ENCODE measurements around the gene GJC1.
"Not testable (repeated sequence)": the region's sequence is repeated elsewhere in the genome, so short reads cannot be mapped to it uniquely, and the experiment has no call there.

GJC1 gene

DNA sequence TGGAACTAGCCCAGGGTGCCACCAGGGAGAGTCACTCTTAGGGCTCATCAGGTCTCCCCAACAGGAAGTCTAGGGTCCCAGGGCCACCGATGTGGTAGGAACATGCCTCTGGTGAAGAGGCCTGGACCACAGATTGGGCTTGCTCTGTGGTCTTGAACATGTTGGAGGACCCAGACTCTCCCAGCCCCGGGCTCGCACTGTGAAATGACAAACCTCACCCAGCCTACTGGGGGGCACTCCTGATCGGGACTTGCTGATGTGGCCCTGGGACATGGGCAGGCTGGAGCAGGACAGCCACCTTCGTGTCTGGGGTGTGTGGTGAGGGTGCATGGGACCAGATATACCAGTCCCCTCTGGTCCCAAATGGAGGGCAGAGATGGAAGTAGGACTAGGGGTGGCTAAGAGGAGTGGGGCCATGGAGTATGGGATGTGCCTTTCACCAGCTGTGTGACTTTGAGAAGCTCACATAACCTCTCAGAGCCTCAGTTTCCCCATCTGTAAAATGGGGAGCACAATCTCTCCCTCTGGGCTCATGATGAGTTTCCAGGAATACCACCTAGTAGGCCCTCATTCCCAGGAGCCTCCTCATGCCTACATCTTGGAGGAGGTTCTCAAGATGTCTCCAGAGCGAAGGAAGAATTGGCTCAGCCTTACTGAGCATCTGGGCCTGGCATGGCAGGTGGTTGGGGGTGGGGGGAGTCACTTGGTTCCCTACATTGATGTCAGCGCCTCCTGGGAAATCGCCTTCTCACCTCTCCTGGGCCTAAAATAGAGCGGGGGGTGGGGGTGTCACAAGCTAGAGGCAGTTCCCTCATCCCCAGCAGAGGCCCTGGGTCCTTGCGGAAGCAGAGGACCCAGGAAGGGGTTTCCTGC is 72.8 kb downstream of the GJC1 start:
- TF ChIP-seq CTCF (IDR thresholded peaks at IDR 0.05; ENCODE audit: low read depth, low read length, missing control alignments) = no peak
- DNase-seq (ENCODE audit: low read depth) = no peak
- H3K4me3 ChIP-seq (ENCODE audit: low read depth, low read length) = no peak overlapping the region

DNA sequence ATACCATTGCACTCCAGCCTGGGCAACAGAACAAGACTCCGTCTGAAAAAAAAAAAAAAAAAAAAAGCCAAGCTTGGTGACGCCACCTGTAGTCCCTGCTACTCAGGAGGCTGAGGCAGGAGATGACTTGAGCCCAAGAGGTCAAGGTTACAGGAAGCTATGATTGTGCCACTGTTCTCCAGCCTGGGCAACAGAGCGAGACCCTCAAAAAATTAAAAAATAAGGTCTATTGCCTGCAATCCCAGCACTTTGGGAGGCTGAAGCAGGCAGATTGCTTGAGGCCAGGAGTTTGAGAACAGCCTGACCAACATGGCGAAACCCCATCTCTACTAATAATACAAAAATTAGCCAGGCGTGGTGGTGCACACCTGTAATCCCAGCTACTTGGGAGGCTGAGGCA is 74.9 kb downstream of the GJC1 start:
- not testable (repeated sequence) for H3K4me3 ChIP-seq (ENCODE audit: low read depth, low read length); DNase-seq (ENCODE audit: low read depth)

DNA sequence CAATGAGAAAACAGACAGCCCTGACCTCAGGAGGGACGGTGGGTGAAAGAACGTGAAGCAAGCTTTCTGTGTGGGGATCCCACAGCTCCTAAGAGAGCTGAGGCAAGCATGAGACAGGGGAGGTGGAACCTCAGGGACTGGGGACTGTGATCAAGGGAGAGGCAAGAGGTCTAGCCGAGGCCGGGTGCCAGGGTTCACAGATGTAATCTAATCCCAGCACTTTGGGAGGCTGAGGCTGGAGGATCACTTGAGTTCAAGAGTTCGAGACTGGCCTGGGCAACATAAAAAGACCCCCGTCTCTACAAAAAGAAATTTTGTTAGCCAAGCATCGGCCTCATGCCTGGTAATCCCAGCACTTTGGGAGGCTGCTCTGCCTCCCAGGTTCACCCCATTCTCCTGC is 75.8 kb downstream of the GJC1 start:
- DNase-seq (ENCODE audit: low read depth) = no peak
- H3K4me3 ChIP-seq (ENCODE audit: low read depth, low read length) = no peak overlapping the region

DNA sequence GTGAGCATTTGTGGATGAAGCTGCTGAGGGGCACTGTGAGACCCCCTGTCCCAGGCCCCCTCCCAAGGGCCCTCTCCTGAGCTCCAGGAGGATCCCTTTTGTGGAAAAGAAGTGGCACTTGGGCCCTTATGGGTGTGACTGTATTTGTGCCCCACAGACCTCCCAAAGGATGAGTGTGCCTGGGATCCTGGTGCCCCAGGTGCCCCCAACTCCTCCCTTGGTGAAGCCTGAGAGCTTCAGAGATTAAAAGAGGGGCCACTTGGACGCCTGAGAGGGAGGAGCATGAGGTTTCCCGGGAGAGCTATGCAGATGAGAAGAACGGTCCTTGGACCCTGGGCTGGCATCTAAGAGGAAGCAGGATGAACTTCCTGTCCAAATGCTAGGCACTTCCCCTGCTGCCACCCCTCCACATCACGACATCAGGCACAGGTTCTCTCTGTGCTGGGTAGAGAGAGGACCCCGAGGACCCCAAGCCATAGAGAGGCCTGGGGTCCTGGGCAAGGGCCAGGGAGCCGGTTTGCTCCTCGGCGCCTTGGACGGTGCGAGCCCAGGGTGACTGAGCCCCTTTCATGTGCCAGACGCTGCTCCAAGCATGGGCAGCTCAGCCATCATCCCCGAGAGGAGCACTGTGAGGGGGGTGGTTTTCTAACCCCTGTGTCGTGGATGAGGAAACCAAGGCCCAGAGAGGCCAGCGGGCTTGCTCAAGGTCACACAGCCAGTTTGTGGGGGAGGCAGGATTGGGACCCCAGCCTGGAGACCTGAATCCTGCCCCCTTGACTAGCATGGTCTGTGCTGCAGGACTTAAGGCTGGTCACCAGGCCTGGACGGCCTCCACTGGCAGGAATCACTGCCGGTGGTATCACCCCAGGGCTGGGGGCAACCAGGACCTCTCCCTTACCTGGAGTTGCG is 76.9 kb downstream of the GJC1 start:
- no peak for TF ChIP-seq CTCF (IDR thresholded peaks at IDR 0.05; ENCODE audit: low read depth, low read length, missing control alignments)
- no peak overlapping the region for H3K4me3 ChIP-seq (ENCODE audit: low read depth, low read length)
- no peak for DNase-seq (ENCODE audit: low read depth)

More for the DNA sequence above, 75.8 kb downstream of the GJC1 start:
- TF ChIP-seq CTCF (IDR thresholded peaks at IDR 0.05; ENCODE audit: low read depth, low read length, missing control alignments) = no peak

DNA sequence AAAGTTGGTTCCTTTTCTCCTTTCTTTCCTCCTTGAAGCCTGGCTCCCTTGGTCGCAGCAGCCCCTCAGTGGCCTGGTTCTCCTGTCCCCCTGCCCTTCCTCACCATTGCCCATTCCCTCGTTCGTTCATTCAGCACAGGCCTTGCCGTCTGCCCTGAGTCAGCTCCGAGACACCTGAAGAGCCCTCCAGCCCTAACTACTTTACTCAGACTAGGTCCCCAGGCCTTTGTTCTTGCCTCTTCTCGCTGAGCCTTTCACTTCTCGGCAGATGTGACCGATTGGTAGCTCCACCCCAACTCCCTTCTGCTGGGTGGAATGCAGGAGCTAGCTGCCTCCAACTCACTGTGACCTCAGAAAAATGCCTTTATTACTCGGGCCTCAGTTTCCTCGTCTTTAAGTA is 78.3 kb downstream of the GJC1 start:
- DNase-seq (ENCODE audit: low read depth) = no peak
- no peak for TF ChIP-seq CTCF (IDR thresholded peaks at IDR 0.05; ENCODE audit: low read depth, low read length, missing control alignments)
- no peak overlapping the region for H3K4me3 ChIP-seq (ENCODE audit: low read depth, low read length)

- no peak for TF ChIP-seq CTCF (IDR thresholded peaks at IDR 0.05; ENCODE audit: low read depth, low read length, missing control alignments)
- no peak for DNase-seq (ENCODE audit: low read depth)
- no peak overlapping the region for H3K4me3 ChIP-seq (ENCODE audit: low read depth, low read length)
Observed at GRCh38 chr17:44751331-44751730, 78.8 kb downstream of the GJC1 start.

DNA sequence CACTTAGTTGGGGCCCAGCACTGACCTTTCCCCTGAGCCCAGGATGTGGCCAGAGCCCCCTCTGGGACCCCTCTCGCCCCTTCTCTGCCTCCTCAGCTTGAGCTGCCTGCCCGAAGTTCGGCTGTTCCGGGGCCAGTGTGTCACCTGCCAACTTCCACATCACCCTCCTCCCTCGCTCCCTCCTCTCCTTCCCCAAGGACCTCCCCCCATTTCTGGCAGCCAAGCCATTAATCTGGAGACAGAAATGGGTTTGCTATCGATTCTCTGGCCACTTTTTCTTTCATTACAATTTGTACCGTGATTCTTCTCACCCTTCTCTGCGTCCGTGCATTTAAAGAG is 80.1 kb downstream of the GJC1 start:
- no peak for DNase-seq (ENCODE audit: low read depth)
- no peak for TF ChIP-seq CTCF (IDR thresholded peaks at IDR 0.05; ENCODE audit: low read depth, low read length, missing control alignments)
- no peak overlapping the region for H3K4me3 ChIP-seq (ENCODE audit: low read depth, low read length)
